PC-3 (cell line): ENCODE data around the gene CNPY4. TPM values are rescaled to one million over a fixed set of nuclear protein-coding genes. Genes with fewer than 3 reads are reported as not detected.

Experiments
- ATAC-seq: fragments of 200-7000 bp; cut with Tn5 transposase; 2 replicates; pipeline ENCODE4 v1.9.1; 2020; ENCODE audit warnings: mild to moderate bottlenecking, moderate library complexity
- BruUV-seq: library from RNA; stranded (reverse); fragments of 400-500 nt; replicated peaks from 2 replicates; lab custom pipeline; 2021; lab: Mats Ljungman, UMichigan
- CTCF ChIA-PET: fragments of 300-600 bp; sonication (Branson Sonifier 250); formaldehyde crosslinking; loops from one replicate; lab custom pipeline; 2022; ENCODE audit warnings: antibody characterized with exemption; lab: Charles Lee
- POLR2A ChIA-PET: fragments of 300-600 bp; sonication (Branson Sonifier 250); formaldehyde crosslinking; loops from one replicate; lab custom pipeline; 2022; ENCODE audit warnings: antibody characterized with exemption; ENCODE audit not compliant: unreplicated experiment; lab: Charles Lee
- DNase-seq: peaks from one replicate; pipeline ENCODE4 v3.0.0-alpha.2; 2015
- H2AFZ ChIP-seq: fragments of 300-600 bp; sonication (generic); 2 replicates; pipeline ENCODE4 v1.6.0; 2016; ENCODE audit warnings: antibody characterized with exemption, low read length
- H3F3A ChIP-seq: fragments of 300-600 bp; sonication (generic); one replicate; pipeline ENCODE4 v1.6.0; 2017; ENCODE audit warnings: antibody characterized with exemption, low read length, control low read depth, mild to moderate bottlenecking; ENCODE audit not compliant: unreplicated experiment
- H3K27ac ChIP-seq: fragments of 300-600 bp; sonication (generic); 2 replicates; pipeline ENCODE4 v1.5.1; 2016; ENCODE audit warnings: mild to moderate bottlenecking, low read length
- H3K27me3 ChIP-seq: fragments of 300-600 bp; sonication (generic); 2 replicates; pipeline ENCODE4 v1.6.1; 2016; ENCODE audit warnings: low read length, mixed read lengths
- H3K36me3 ChIP-seq: fragments of 300-600 bp; sonication (generic); 2 replicates; pipeline ENCODE4 v1.6.1; 2016; ENCODE audit warnings: low read depth, mixed run types, low read length, mixed read lengths
- H3K4me1 ChIP-seq: fragments of 300-600 bp; sonication (generic); 2 replicates; pipeline ENCODE4 v1.5.1; 2016; ENCODE audit warnings: low read length; ENCODE audit not compliant: insufficient read depth
- H3K4me2 ChIP-seq: fragments of 300-600 bp; sonication (generic); 2 replicates; pipeline ENCODE4 v1.6.0; 2016; ENCODE audit warnings: low read length
- H3K4me3 ChIP-seq: fragments of 300-600 bp; sonication (generic); 2 replicates; pipeline ENCODE4 v1.5.1; 2016; ENCODE audit warnings: mild to moderate bottlenecking, low read length, mixed read lengths
- H3K79me2 ChIP-seq: fragments of 300-600 bp; sonication (generic); 2 replicates; pipeline ENCODE4 v1.6.1; 2017; ENCODE audit warnings: low read length, mixed read lengths
- H3K9ac ChIP-seq: fragments of 300-600 bp; sonication (generic); 2 replicates; pipeline ENCODE4 v1.6.0; 2016; ENCODE audit warnings: mild to moderate bottlenecking, low read length
- H3K9me2 ChIP-seq: fragments of 300-600 bp; sonication (generic); replicated peaks from 2 replicates; pipeline ENCODE4 v1.6.1; 2016; ENCODE audit warnings: mixed run types, low read length, mixed read lengths
- H3K9me3 ChIP-seq: fragments of 300-600 bp; sonication (generic); 2 replicates; pipeline ENCODE4 v1.6.1; 2016; ENCODE audit warnings: low read length, mixed read lengths
- H4K20me1 ChIP-seq: fragments of 300-600 bp; sonication (generic); 2 replicates; pipeline ENCODE4 v1.6.1; 2016; ENCODE audit warnings: low read length, mixed read lengths
- CTCF ChIP-seq: fragments of 300-600 bp; sonication (generic); conservative IDR thresholded peaks from 2 replicates; pipeline ENCODE4 v1.5.1; 2017; ENCODE audit warnings: antibody characterized with exemption, low read depth, mild to moderate bottlenecking, low read length
- EZH2 ChIP-seq: fragments of 300-600 bp; sonication (generic); IDR thresholded peaks from one replicate; pipeline ENCODE4 v1.6.1; 2017; ENCODE audit warnings: antibody characterized with exemption, mild to moderate bottlenecking, low read length; ENCODE audit not compliant: unreplicated experiment
- EZH2phosphoT487 ChIP-seq: fragments of 300-600 bp; sonication (generic); IDR thresholded peaks from 2 replicates; pipeline ENCODE4 v1.6.1; 2018; ENCODE audit warnings: mild to moderate bottlenecking, antibody characterized with exemption, low read length, borderline replicate concordance
- intact Hi-C: fragments of 100-400 bp; cut with micrococcal nuclease; formaldehyde crosslinking; loops from 2 replicates; pipeline ENCODE4 v1.9.0; 2023
- total RNA-seq: library from RNA; depleted of rRNA; stranded (reverse); fragments of >200 nt; gene quantifications from 2 replicates; pipeline ENCODE4 v1.2.3, GENCODE V29; 2014

CNPY4 gene
- total RNA-seq, 1 experiment from 2014 or later, result 7.5 TPM

- Histone ChIP-seq H3K4me3 (no peak overlapping the region), H3K36me3 (peaks cover 68% of the 10 kb centered on the region), H3K9ac (no peak overlapping the region), H2AFZ (no peak overlapping the region), H3K9me3 (no peaks in the 10 kb centered on the region), H3K4me2 (no peak overlapping the region), H3F3A (no peaks in the 10 kb centered on the region), H4K20me1 (peaks cover 14% of the 10 kb centered on the region; the same call in 1 of the 2 replicates), H3K27me3 (no peaks in the 10 kb centered on the region), H3K27ac (no peak overlapping the region), H3K79me2 (peaks cover 37% of the 10 kb centered on the region), H3K4me1 (peaks cover 11% of the 10 kb centered on the region), H3K9me2 (no peaks in the 10 kb centered on the region)
- ATAC-seq (no peak), DNase-seq (no peak)
- POLR2A ChIA-PET, result no interaction called here
- CTCF ChIA-PET, result no interaction called here
- BruUV-seq, result no TSS peak
- intact Hi-C loops, result no loop called here
- TF ChIP-seq EZH2 (no peak), CTCF (no peak)
Measured at GRCh38 chr7:100093498-100093897, 25.9 kb upstream of the CNPY4 start.

- Histone ChIP-seq H3K9me2 (no peaks in the 10 kb centered on the region), H3F3A (no peaks in the 10 kb centered on the region), H3K4me2 (no peak overlapping the region), H3K9me3 (no peaks in the 10 kb centered on the region), H3K36me3 (peaks cover 73% of the 10 kb centered on the region), H3K4me1 (peaks cover 8% of the 10 kb centered on the region; the same call in 1 of the 2 replicates), H3K9ac (no peak overlapping the region), H2AFZ (no peak overlapping the region), H3K27ac (no peak overlapping the region), H3K27me3 (no peaks in the 10 kb centered on the region), H3K4me3 (no peak overlapping the region), H3K79me2 (peaks cover 37% of the 10 kb centered on the region), H4K20me1 (peaks cover 19% of the 10 kb centered on the region)
- POLR2A ChIA-PET, result no interaction called here
- no peak for TF ChIP-seq CTCF
- TF ChIP-seq EZH2phosphoT487, result no peak
- no peak for TF ChIP-seq EZH2
- DNase-seq (no peak), ATAC-seq (no peak)
- CTCF ChIA-PET, result no interaction called here
- intact Hi-C loops, result no loop called here
- no TSS peak for BruUV-seq
Measured at GRCh38 chr7:100093925-100094486, 25.4 kb upstream of the CNPY4 start.

GRCh38 chr7:100095289-100095688 lies 24.1 kb upstream of the CNPY4 start:
- peaks cover 31% of the 10 kb centered on the region for H4K20me1 ChIP-seq
- peaks cover 39% of the 10 kb centered on the region for H3K79me2 ChIP-seq
- no peak overlapping the region for H3K9ac ChIP-seq
- H3F3A ChIP-seq, result no peaks in the 10 kb centered on the region
- no peak overlapping the region for H2AFZ ChIP-seq
- DNase-seq (no peak), ATAC-seq (no peak)
- BruUV-seq, result no TSS peak
- no peak overlapping the region for H3K4me2 ChIP-seq
- POLR2A ChIA-PET, result interaction anchor here (0.6 to 1.1 kb wide), 2 partner anchors 18 to 45 kb away, joined by 3 to 7 read pairs; no protein-coding TSS in a partner anchor
- no peak overlapping the region for H3K27ac ChIP-seq
- peaks cover 11% of the 10 kb centered on the region for H3K4me1 ChIP-seq
- intact Hi-C loops, result no loop called here
- H3K27me3 ChIP-seq, result no peaks in the 10 kb centered on the region
- H3K9me3 ChIP-seq, result no peaks in the 10 kb centered on the region
- no peaks in the 10 kb centered on the region for H3K9me2 ChIP-seq
- H3K4me3 ChIP-seq, result no peak overlapping the region
- CTCF ChIA-PET, result no interaction called here
- H3K36me3 ChIP-seq, result peaks cover 83% of the 10 kb centered on the region
- no peak for TF ChIP-seq CTCF
- no peak for TF ChIP-seq EZH2
- no peak for TF ChIP-seq EZH2phosphoT487
